Measurements from ENCODE around the gene SECISBP2. TPM values are rescaled to one million over a fixed set of nuclear protein-coding genes. Genes with fewer than 3 reads are reported as not detected.

Gene SECISBP2
- total RNA-seq, 1 experiment from 2014 or later = 33.2 TPM

GRCh38 chr9:89382026-89382986 is 64.0 kb downstream of the SECISBP2 start:
- no peak for DNase-seq (ENCODE audit: low spot score)

GRCh38 chr9:89383030-89383720 is 64.9 kb downstream of the SECISBP2 start:
- DNase-seq (ENCODE audit: low spot score) = no peak

- no peak for DNase-seq (ENCODE audit: low spot score)
Measured at GRCh38 chr9:89383721-89384300, 65.5 kb downstream of the SECISBP2 start.

DNA sequence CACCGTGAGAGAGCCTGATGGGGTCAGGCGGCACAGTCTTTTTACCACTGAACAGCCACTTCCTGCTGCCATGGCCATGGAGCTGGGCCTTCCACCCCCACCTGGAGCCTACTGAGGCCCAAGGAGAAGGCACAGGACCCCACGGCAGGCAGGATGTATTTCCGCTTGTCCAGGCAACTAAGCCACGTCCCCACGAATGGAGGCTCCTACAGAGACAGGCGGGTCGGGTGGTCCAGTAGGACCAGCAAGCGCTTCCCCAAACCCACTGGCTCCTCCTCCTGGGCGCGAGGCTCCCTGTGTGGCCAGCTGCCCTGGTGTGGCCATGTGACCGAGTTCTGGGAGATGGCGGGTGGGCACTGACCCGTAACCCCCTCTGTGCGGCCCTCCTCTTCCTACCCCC is 66.5 kb downstream of the SECISBP2 start:
- DNase-seq (ENCODE audit: low spot score) = no peak

GRCh38 chr9:89386206-89386605 is 67.9 kb downstream of the SECISBP2 start:
- DNase-seq (ENCODE audit: low spot score) = no peak

DNA sequence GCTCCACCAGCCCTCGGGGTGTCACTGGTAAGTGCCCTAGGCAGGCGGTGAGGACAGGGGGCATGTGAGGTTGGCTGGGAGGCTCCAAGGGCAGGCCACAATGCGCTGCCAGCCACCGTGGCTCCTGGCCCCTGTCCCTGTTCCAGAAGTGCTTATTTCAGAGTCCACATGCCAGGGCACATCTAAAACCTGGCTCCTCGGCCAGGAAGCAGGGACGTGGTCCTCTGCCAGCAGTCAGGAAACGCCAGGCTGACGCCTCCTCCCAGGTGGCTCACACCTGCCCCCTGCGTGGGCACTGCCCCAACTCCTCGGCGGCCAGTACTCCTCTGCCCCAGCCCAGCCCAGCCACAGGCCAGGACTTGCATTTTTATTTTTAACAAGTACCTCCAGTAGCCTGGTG is 68.5 kb downstream of the SECISBP2 start:
- no peak for DNase-seq (ENCODE audit: low spot score)

- no peak for DNase-seq (ENCODE audit: low spot score)
Measured at GRCh38 chr9:89387197-89387849, 69.0 kb downstream of the SECISBP2 start.

- DNase-seq (ENCODE audit: low spot score) = no peak
Measured at GRCh38 chr9:89388084-89388867, 70.0 kb downstream of the SECISBP2 start.

GRCh38 chr9:89388868-89389177 is 70.5 kb downstream of the SECISBP2 start:
- no peak for DNase-seq (ENCODE audit: low spot score)

GRCh38 chr9:89390068-89390555 is 71.8 kb downstream of the SECISBP2 start:
- no peak for DNase-seq (ENCODE audit: low spot score)

DNA sequence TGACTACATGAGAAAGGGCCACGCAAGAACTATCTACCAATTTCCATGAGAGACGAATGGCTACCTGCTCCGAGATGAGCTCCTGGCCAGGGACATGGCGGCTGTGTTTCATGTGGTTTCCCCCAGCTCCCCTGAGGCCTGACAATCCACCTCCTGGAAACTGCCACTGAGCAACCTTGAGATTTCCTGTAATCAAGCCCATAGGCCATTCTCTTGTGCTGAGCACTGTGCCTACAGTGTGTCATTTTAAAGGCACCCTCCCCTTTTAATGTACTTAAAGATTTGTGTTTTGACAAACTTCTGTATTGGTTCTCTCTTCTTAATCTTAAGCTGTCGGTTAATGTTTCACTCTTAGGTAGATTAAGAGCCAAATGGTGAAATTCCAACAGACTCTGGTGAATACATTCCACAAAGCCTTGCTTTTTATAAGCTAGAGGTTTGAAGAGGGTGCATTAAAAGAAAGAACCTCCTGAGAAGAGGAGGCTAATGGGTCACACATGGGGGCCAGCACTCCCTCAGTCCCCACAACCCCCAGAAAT is 72.3 kb downstream of the SECISBP2 start:
- DNase-seq (ENCODE audit: low spot score) = no peak

GRCh38 chr9:89391585-89391984 is 73.3 kb downstream of the SECISBP2 start:
- DNase-seq (ENCODE audit: low spot score) = no peak

DNA sequence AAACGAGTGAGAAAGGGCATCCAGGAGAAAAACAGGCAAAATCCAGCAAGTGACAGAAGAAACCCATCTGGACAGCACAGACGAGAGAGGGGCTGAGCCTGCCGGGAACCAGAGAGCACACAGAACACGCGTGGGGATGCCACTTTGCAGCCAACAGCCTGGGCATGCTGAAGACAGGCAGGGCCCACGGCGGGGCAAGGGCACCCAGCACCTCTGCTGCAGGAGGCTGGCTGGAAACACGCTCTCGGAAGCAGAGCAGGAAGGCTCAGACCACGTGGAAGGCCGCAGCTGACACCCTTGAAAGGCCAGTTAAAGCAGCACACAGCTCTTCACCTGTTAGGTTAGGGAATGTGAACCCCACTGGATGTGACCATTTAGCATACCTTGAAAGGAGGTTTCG is 76.1 kb downstream of the SECISBP2 start:
- no peak for DNase-seq (ENCODE audit: low spot score)

GRCh38 chr9:89395931-89396710 is 77.8 kb downstream of the SECISBP2 start:
- DNase-seq (ENCODE audit: low spot score) = no peak

- no peak for DNase-seq (ENCODE audit: low spot score)
Measured at GRCh38 chr9:89397471-89397870, 79.2 kb downstream of the SECISBP2 start.

- DNase-seq (ENCODE audit: low spot score) = no peak
Measured at GRCh38 chr9:89398621-89399020, 80.3 kb downstream of the SECISBP2 start.

DNA sequence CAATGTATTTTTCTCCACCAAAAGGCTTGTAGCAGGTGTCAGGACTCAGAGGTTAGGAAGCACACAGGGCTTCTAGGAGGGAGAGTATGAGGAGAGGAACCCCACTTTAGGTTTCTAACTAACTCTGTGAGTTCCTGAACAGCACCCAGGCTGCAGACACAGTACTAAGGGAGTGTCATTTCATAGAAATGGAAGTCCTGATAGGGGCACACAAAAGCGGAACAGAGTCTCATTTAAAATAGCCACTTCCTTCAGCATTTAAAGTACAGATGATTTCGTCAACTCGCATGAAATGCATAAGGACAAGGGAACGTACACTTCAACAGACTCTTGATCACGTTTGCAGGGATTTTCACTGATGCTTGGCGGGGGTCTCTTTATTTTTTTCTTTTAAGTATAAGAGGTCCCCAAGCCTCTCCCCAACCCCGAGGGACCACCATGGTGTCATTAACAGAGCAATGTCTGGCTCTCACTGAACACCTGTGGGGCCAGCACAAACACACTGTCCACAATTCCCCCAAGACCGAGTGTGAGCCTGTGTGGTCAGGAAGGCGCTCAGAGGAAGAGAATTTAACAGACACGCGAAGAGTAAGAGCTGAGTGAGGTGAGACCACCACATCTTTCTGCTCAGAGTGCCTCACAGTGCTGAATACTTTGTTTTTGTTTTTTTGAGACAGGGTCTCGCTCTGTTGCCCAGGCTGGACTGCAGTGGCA is 82.3 kb downstream of the SECISBP2 start:
- no peak for DNase-seq (ENCODE audit: low spot score)

- DNase-seq (ENCODE audit: low spot score) = no peak
Measured at GRCh38 chr9:89402695-89403427, 84.6 kb downstream of the SECISBP2 start.

- no peak for DNase-seq (ENCODE audit: low spot score)
Measured at GRCh38 chr9:89404074-89404473, 85.8 kb downstream of the SECISBP2 start.

Data from A172 (cell line).